HG02884 (cell line): ENCODE results near the gene PTOV1.

Experiments used
- ATAC-seq: cut with Tn5 transposase; IDR thresholded peaks from one replicate; pipeline ENCODE4 v1.9.1; 2021; ENCODE audit warnings: mild to moderate bottlenecking, moderate library complexity; ENCODE audit not compliant: unreplicated experiment

The PTOV1 gene

DNA sequence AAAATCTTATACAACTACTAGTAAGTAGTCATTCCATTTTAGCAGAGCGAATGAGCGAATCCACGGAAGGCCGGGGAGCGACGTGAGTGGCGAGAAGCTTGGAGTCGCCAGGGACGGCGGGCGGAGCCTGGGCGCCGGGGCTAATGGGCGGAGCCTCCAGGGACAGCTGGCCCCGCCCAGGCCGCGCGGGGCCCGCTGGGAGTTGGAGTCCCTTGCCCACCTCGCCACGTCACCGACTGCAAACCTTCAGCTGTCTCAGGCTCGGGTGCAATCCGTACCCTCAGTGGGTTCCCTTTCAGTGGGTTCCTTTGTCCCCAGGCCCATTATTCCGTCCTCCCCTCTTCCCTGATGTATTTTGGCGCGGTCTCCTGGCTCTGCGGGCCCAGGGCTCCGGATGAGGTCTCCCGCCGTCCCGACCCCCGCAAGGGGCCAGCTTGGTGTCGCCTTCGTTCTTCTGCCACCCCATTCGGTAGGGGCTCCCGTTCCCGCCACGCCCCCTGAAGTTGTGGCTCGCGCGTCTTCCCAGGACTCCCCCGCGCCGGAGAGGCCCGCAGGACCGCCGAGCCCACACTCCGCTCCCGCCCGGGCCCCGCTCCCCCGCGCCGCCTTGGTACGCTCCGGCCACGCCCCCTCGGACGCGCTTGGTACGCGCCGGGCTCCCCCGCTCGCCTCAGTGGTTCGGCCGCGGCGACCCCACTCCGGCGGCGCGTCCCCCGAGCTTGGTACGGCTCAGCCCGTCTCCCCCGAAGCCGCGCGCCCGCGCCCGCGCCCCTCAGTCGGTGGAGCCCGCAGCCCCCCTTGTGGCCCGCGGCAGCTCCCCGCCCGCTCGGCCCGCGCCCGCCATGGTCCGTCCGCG lies at the start of gene PTOV1:
Gene PTOV1 (plus strand): TSS at position 673 of the 856 bp plus-strand sequence.
- ATAC-seq: no peak

DNA sequence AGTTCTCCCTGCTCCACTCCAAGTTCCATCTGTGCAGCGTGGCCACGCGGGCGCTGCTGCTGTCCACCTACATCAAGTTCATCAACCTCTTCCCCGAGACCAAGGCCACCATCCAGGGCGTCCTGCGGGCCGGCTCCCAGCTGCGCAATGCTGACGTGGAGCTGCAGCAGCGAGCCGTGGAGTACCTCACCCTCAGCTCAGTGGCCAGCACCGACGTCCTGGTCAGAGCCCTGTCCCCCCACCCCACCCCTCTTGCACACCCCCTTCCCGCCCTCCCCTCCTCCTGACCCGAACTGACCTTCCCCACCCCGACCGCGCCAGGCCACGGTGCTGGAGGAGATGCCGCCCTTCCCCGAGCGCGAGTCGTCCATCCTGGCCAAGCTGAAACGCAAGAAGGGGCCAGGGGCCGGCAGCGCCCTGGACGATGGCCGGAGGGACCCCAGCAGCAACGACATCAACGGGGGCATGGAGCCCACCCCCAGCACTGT lies 49.5 kb upstream of the PTOV1 start:
- no peak for ATAC-seq

DNA sequence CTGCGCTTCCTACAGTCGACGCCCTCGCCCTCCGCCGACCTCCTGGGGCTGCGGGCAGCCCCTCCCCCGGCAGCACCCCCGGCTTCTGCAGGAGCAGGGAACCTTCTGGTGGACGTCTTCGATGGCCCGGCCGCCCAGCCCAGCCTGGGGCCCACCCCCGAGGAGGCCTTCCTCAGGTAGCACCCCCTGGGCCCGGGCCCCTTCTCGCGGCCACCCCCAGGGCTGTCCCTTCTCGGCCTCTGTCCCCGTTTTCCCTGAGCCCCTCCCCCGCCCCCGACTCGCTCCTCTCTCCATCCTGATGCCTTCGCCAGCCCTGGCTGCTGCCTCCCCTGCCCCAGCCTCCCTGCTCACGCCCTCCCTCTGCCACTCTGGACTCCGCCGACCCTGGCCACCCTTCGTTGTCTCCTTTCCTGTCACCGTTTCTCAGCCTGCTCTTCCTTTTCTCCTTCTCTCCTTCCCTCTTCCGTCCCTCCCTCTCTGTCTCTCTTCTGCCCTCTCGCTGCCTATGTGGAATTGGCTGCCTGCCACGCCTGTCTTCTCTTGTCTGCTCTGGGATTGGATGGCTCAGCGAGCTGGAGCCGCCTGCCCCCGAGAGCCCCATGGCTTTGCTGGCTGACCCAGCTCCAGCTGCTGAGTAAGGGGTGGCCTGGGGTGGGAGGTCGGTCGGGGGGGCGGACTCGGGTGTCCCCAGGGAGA lies 48.8 kb upstream of the PTOV1 start:
- ATAC-seq: no peak

DNA sequence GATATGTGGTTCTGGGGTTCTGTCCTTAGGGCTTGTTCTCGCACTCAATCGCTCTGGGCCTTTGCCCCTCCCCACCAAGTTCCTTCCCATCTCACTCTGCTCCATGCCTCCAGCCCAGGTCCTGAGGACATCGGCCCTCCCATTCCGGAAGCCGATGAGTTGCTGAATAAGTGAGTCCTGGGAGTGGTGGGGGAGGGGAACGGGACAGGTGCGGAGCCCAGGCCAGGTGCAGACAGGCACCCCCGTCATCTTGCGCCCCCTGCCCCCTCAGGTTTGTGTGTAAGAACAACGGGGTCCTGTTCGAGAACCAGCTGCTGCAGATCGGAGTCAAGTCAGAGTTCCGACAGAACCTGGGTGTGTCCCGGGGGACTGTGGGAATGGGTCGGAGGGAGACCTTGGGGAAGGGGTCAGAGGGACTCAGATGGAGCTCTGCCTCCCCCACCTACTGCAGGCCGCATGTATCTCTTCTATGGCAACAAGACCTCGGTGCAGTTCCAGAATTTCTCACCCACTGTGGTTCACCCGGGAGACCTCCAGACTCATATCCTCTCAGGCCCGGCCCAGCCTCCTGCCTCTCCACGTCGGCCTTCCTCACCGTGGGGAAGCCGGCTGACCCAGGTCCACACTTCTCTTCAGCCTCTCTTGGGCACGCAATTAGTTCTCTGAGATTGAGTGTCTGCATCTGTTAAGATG lies 48.0 kb upstream of the PTOV1 start:
- ATAC-seq: no peak

DNA sequence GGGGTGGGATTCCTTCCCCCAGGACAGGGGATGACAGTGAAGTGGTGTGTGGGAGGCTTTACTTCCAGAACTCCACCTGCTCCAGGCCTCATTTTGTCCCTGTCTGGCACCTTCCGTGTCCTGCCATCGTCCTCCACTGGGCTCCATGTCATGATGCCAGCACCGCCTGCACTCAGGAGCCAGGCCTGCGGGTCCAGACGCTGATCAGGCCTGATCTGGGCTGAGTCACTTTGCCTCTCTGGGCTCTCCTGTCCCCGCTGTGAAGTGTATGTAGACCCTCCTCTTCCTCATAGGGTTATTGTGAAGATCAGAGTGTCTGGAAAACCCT lies 47.5 kb upstream of the PTOV1 start:
- no peak for ATAC-seq

DNA sequence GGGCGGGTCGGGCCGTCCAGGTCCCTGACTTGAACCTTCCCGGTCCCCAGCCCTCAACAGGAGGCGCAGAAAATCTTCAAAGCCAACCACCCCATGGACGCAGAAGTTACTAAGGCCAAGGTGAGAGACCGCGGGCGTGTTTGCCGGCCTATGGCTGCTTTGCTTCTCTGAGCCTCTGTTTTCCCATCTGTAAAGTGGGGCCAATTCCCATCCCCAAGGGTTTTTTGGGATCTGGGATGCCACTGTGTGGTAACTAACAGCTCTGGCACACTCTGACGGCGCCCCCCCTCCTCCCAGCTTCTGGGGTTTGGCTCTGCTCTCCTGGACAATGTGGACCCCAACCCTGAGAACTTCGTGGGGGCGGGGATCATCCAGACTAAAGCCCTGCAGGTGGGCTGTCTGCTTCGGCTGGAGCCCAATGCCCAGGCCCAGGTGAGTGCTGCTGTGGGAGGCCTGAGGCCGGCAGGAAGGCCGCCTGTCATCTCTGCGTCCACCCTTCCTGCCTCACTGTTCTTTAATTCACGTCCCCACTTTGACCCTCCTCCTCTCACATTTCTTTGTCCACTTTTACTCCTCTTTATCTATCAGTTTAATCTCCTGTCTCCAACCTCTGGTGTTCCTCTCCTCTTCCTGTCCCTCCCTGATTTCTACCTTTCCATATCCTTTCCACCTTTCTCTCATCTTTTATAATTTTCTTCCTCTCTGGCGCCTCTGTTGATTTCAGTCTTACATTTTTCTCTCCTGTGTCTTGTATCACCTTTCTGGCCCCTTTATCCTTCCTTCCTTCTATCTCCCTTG lies 44.9 kb upstream of the PTOV1 start:
- no peak for ATAC-seq

DNA sequence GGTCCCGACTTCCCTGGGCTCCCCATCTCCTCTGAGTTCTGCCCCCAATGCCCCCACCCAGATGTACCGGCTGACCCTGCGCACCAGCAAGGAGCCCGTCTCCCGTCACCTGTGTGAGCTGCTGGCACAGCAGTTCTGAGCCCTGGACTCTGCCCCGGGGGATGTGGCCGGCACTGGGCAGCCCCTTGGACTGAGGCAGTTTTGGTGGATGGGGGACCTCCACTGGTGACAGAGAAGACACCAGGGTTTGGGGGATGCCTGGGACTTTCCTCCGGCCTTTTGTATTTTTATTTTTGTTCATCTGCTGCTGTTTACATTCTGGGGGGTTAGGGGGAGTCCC lies 44.4 kb upstream of the PTOV1 start:
- ATAC-seq: no peak

DNA sequence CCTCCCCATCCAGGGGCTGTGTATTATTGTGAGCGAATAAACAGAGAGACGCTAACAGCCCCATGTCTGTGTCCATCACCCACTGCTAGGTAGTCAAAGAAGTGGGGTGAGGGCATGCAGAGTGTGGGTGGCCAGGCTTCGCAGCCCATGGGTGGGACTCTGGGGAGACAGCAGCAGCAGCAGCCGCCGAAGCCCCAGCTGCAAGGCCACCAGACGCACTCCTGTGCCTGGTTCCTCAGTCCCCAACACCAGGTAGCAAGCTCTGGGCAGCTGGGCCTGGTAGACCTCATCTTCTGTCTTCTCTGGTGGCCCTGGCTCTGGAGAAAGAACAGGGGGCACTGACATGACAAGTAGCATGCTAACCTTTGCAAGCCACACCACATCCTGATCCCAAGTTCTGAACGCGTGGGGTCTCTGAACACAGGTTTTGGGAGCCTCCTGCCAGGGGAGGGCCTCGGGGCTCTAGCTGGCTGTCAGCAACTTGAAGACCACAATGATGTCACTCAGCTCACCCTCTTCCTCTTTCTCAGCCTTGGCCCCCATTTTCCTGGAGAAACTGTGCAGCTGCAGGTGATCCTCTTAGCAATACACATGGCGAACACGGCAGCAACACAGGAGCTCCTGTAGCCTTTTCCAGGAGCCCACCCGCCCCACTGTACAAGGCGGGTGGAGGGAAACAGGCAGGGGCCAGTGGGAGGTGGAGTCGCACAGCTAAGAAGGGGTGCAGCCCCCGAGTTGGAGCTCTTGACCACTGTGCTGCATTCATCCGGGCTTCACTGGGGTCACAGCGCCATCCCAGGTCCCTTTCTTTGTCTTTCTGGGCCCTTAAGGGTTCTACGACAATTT lies 43.7 kb upstream of the PTOV1 start:
- ATAC-seq: no peak

DNA sequence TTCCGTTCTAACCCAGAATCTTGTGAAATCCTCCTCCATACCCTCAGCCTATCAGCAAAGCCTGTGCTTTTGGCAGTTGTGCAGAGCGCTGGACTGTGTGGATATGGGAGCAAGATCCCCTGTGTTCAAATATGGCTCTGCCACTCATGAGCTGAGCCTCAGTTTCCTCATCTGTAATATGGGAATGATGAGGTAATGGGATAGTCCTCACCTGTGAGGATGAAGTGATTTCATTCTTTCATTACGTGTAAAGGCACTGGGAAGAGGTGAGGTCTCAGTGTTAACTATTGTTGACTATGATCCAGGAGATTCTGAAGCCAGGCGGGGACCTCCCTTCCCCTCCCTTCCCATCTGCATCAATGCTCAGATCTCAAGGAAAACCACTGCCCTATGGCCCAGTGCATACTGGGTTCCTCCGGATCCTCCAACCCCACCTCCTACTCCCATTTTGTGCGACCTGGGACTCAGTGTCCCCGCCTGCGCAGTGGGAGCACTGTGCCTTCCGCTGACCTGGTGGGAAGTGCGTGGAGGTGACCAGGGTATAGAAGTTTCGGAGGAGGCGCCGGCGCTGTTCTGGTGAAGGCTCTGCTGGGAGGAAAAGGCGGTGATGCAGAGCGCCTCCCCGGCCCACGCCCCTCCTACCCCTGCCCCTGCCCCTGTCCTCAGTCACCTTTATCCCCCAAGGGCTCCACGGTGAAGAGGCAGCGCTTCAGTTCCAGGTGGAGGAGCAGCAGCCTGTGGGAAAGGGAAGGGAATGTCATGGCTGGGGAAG lies 42.9 kb upstream of the PTOV1 start:
- no peak for ATAC-seq

DNA sequence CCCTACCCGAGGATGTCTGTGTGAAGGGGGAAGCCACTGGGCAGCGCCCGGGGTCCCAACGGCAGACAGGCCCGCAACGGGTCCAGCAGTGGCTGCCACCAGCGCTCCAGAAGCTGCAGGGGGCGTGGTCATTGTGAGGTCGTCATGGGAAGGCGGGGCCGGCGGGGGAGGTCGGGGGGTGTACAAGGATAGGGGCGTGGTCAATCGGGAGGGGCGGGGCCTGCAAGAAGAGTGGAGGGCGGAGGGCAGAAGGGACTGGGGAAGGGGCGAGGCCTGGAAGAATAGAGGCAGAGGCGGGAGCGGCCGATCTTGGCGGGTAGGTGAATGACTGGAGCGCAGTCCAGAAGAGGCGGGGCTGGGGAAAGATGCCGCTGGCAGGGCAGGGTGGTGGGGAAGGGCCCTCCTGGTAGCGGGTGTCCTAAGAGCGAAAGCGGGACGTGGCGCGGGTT lies 42.2 kb upstream of the PTOV1 start:
- ATAC-seq: no peak

DNA sequence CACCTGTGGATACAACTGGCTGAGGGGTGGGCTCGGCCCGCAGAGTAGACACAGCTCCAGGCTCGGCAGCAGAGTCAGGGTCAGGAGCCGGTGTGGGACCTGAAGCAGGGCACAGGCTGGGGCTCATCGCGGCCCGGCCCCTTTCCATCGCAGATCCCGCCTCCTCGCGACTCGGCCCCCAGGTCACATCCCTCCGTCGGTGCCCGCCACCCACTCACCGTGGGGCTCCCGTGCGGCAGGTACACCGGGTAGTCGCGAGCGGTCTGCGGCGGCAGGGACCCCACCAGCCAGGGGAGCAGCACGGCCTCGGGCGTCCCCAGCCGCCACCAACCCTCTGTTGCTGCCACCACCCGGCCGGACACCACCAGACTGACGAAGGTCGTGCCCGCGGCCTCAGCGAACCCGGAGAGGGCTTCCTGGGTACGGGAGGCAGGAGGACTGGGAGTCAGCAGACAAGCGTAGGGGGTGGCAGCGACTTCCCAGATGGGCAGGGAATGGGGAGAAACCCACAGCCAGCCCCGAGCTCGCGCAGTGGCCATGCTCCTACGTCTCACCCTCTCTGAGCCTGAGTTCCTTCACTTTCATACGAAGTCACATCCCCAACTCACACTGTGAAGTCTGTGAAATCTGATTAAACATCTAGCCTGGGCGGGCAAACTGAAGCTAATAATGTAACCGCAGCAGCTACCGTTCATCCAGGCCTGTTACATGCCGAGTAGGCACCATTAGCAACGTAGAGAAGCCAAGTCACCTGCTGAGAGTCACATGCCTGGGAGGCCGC lies 41.6 kb upstream of the PTOV1 start:
- ATAC-seq: no peak

DNA sequence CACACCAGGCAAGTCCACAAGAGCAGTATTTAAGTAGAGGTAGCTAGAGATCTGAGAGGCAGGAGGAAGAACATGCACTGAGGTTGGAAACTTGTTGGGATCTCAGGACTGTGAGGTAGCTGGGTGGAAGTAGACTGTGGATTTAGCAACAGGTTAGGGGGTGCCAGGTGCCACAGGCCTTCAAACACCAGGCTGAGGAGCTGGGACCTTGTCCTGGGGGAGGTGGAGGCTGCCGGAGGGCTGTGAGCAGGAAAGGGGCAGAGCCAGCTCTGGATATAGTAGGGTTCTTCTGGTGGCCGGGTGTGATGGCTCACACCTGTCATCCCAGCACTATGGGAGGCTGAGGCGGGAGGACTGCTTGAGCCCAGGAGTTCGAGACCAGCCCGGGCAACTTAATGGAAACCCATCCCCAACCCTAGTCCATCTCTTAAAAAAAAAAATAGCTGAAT lies 41.0 kb upstream of the PTOV1 start:
- no peak for ATAC-seq

DNA sequence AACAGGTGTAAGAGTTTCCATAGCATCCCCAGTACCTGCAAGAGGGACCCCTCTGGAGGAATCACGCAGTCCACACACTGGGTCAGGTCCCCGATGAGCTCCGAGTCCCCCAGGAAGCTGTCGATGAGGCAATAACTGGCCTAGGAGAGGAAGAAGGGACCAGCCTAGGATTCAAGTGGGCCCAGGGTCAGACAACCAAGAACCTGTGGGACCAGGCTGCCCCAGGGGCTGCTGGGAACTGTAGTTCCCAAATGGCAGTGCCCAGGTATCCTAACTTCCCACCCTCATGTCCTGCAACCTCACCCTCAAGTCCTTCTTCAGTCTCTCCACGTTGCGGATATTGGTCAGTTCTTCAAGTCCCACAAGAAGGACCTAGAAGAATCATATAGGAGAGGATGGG lies 39.6 kb upstream of the PTOV1 start:
- ATAC-seq: no peak

DNA sequence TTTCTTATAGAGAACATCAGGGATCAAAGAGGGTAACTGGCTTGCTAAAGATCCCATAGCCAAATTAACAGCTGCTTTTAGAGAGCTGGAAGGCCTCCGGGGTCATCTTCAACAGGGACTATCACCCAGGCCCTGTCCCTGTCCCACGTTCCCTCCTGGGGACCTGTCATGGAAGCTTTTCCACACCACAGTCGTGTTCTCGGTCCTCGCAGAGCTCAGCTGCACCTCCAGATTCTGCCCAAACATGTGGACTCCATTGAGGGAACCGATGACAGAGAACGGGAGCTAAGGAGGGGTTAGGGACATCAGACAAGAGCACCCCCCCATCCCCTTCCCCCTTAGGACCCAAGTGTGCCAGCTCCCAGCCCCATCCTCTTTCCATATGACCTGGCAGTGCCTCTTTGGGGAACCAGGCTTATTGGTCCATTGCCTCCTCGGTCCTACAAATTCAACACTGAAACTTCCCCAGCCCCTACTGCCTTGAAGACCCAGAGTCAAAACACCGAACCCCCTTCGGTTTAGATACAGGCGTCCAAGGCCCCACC lies 38.4 kb upstream of the PTOV1 start:
- no peak for ATAC-seq

DNA sequence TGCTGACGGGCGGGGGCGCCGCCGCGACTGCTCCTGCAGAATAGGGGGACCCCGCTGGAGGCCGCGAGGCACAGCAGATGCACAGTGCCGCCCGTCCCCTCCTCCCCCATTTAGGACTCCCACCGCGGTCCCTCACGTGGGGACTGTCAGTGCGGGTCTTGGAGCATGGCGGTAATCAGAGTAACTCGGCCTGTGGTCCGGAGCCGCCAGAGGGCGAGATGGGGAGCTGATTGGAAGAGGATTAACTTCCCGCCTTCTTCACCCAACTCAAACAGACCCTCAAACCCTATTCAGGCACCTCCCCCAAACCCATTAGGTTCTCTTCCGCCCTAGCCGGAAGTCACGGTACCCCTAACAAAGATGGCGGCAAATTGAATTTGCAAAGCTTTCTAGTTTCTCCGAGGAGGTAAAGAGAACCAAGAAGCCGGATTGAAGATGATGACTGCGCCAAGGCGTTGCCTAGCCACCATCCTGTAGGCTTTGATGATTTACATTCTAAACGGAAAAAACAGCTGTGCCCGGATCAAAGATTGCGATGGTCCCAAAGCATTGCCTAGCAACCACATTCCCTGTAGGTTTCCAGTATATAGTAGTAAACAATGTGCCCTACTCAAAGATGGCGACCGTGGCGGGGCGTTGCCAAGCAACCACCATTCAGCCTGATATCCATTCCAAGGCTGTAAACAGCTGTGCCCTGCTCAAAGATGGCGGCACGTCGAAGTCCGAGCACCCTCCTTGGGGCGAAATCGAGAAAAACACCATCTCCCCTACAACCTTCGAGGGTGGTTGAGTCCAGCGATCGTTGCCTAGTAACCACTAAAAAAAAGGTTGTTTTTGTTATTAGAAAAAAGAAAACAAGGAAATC lies 37.7 kb upstream of the PTOV1 start, which contains the start of gene FUZ:
Gene FUZ (minus strand): TSS at position 296 of the 865 bp plus-strand sequence. CDS start 186 bp downstream, at position 110.
- ATAC-seq: peak; percentile 49

DNA sequence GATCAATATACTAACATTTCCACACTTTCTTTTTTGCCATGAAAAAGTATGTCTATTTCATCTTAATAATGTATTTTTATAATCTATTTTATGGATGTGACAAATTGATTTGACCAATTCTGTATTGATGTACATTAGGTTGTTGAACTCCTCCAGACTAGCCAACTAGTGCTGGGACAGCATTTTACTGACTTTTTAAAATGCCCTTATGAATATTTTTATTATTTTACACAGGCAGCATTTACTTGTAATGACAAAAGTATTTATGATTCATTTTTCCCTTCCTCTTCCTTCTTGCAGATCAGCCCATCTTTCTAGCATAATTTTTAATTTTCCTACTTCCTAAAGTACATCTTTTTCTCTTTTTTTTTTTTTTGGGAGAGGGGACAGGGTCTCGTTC lies 36.9 kb upstream of the PTOV1 start:
- ATAC-seq: no peak

DNA sequence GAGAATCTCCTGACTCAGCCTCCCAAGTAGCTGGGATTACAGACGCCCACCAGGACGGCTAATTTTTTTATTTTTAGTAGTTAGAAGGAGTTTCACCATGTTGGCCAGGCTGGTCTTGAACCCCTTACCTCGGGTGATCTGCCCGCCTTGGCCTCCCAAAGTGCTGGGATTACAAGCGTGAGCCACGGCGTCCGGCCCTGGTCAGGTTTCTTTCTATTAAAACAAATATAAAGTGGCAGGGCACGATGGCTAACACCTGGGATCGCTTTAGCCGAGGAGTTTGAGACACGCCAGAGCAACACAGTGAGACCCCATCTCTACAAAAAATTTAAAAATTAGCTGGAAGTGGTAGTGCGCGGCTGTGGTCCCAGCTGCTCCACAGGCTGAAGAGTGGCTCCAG lies 34.4 kb upstream of the PTOV1 start:
- ATAC-seq: no peak
